ENCODE results near the gene ZNF888.
"Not testable (repeated sequence)": the region's sequence is repeated elsewhere in the genome, so short reads cannot be mapped to it uniquely, and the experiment has no call there.

GRCh38 chr19:52904052-52904780 is 19.0 kb downstream of the ZNF888 start:
- TF ChIP-seq CTCF (IDR thresholded peaks at IDR 0.05; ENCODE audit: low read depth, low read length); MYC (IDR thresholded peaks at IDR 0.05; ENCODE audit: low read depth, low read length); POLR2A (IDR thresholded peaks at IDR 0.05; ENCODE audit: extremely low read depth, insufficient read length): not testable (repeated sequence)

Measured in NB4 (cell line).